H1 (cell line): ENCODE measurements around the gene KLHL1. TPM values are rescaled to one million over a fixed set of nuclear protein-coding genes. Genes with fewer than 3 reads are reported as not detected.

Experiments used
- CTCF ChIA-PET: fragments of 300-600 bp; sonication (Branson Sonifier 250); formaldehyde crosslinking; loops from one replicate; lab custom pipeline; 2021; ENCODE audit not compliant: partially characterized antibody; lab: Charles Lee
- POLR2A ChIA-PET: fragments of 300-600 bp; sonication (Branson Sonifier 250); formaldehyde crosslinking; loops from one replicate; lab custom pipeline; 2021; ENCODE audit warnings: inconsistent platforms; ENCODE audit not compliant: partially characterized antibody; lab: Charles Lee
- DNase-seq, 2 experiments: peaks; one replicate each; pipeline versions ENCODE4 v3.0.0 to v3.0.0-alpha.2; 2010 to 2022; ENCODE audit warnings: low spot score in 2 of 2, low read depth in 1 of 2, mixed read lengths in 1 of 2
- FAIRE-seq: peaks from 2 replicates; lab custom pipeline; 2011; peaks lifted over from hg19 to GRCh38; lab: Jason Lieb, UNC
- H2AFZ ChIP-seq: 2 replicates; pipeline ENCODE4 v1.8.1; 2012; ENCODE audit warnings: low read length, inconsistent platforms
- H2AK5ac ChIP-seq: 2 replicates; pipeline ENCODE4 v1.6.1; 2013; ENCODE audit warnings: low read depth, low read length
- H2BK120ac ChIP-seq: replicated peaks from 2 replicates; pipeline ENCODE3; 2013; ENCODE audit warnings: low read depth, low read length, inconsistent platforms
- H2BK12ac ChIP-seq: 2 replicates; pipeline ENCODE4 v1.6.1; 2013; ENCODE audit warnings: low read depth, low read length
- H2BK15ac ChIP-seq: 2 replicates; pipeline ENCODE4 v1.6.1; 2013; ENCODE audit warnings: low read length
- H2BK20ac ChIP-seq: 2 replicates; pipeline ENCODE4 v1.6.1; 2013; ENCODE audit warnings: low read length
- H2BK5ac ChIP-seq: 2 replicates; pipeline ENCODE4 v1.6.1; 2013; ENCODE audit warnings: low read depth, low read length
- H3K14ac ChIP-seq: 2 replicates; pipeline ENCODE4 v1.6.1; 2013; ENCODE audit warnings: inconsistent platforms; ENCODE audit not compliant: insufficient read length
- H3K18ac ChIP-seq: 2 replicates; pipeline ENCODE4 v1.6.1; 2013; ENCODE audit warnings: low read length; ENCODE audit errors: extremely low read depth
- H3K23ac ChIP-seq: 2 replicates; pipeline ENCODE4 v1.6.1; 2013; ENCODE audit warnings: inconsistent platforms; ENCODE audit not compliant: insufficient read length
- H3K23me2 ChIP-seq: 2 replicates; pipeline ENCODE4 v1.6.1; 2013; ENCODE audit warnings: low read depth, low read length
- H3K27ac ChIP-seq: 2 replicates; pipeline ENCODE4 v1.6.1; 2011; ENCODE audit warnings: low read depth, low read length, inconsistent platforms
- H3K27me3 ChIP-seq, 4 experiments: replicated peaks in 1 of 4; 1 replicate in 1 of 4; 2 replicates in 3 of 4; pipeline versions ENCODE4 v1.6.1 to v1.8.1; 2011 to 2013; ENCODE audit warnings: low read length in 3 of 4, mild to moderate bottlenecking in 3 of 4, inconsistent platforms in 2 of 4, mixed read lengths in 2 of 4, moderate library complexity in 1 of 4; ENCODE audit not compliant: control insufficient read depth in 3 of 4, insufficient read depth in 3 of 4; ENCODE audit errors: extremely low read depth in 1 of 4
- H3K36me3 ChIP-seq, 4 experiments: 2 replicates each; pipeline versions ENCODE4 v1.6.1 to v1.8.1; 2011 to 2013; ENCODE audit warnings: mild to moderate bottlenecking in 4 of 4, low read length in 3 of 4, moderate library complexity in 2 of 4, control low read depth in 1 of 4, inconsistent platforms in 1 of 4; ENCODE audit not compliant: insufficient read depth in 4 of 4, control insufficient read depth in 2 of 4
- H3K4ac ChIP-seq: replicated peaks from 2 replicates; pipeline ENCODE3; 2013; ENCODE audit warnings: low read length, low read depth, mixed read lengths, inconsistent platforms; ENCODE audit not compliant: insufficient read length
- H3K4me1 ChIP-seq, 4 experiments: replicated peaks in 1 of 4; 1 replicate in 1 of 4; 2 replicates in 3 of 4; pipeline versions ENCODE4 v1.6.1 to v1.8.1; 2011 to 2013; ENCODE audit warnings: low read length in 3 of 4, inconsistent platforms in 2 of 4, mixed read lengths in 1 of 4; ENCODE audit not compliant: insufficient read depth in 4 of 4, control insufficient read depth in 3 of 4
- H3K4me2 ChIP-seq, 2 experiments: 2 replicates each; pipeline versions ENCODE4 v1.6.1 to v1.8.1; 2011 to 2013; ENCODE audit warnings: low read depth in 2 of 2, low read length in 2 of 2, control low read depth in 1 of 2, inconsistent platforms in 1 of 2, mild to moderate bottlenecking in 1 of 2; ENCODE audit not compliant: insufficient read depth in 1 of 2
- H3K4me3 ChIP-seq, 4 experiments: fragments of 200-600, 300-600 bp in 1 of 4; sonication (generic), shearing (Covaris generic), sonication (Bioruptor Twin) in 1 of 4; 2 replicates each; pipeline versions ENCODE4 v1.5.1 to v1.8.1; 2011 to 2016; ENCODE audit warnings: low read length in 4 of 4, low read depth in 3 of 4, control low read depth in 2 of 4, inconsistent platforms in 2 of 4, mild to moderate bottlenecking in 2 of 4, mixed read lengths in 1 of 4, moderate library complexity in 1 of 4; ENCODE audit not compliant: insufficient read depth in 2 of 4; ENCODE audit errors: extremely low read depth in 1 of 4
- H3K56ac ChIP-seq: replicated peaks from 2 replicates; pipeline ENCODE3; 2013; ENCODE audit warnings: low read depth, mild to moderate bottlenecking, mixed read lengths, low read length, inconsistent platforms; ENCODE audit not compliant: insufficient read length
- H3K79me1 ChIP-seq: 2 replicates; pipeline ENCODE4 v1.6.1; 2013; ENCODE audit warnings: low read depth, low read length, control low read depth
- H3K79me2 ChIP-seq, 2 experiments: 2 replicates each; pipeline versions ENCODE4 v1.6.1 to v1.8.1; 2012 to 2013; ENCODE audit warnings: low read length in 2 of 2, mild to moderate bottlenecking in 2 of 2, inconsistent platforms in 1 of 2; ENCODE audit not compliant: insufficient read depth in 2 of 2, control insufficient read depth in 1 of 2
- H3K9ac ChIP-seq, 4 experiments: replicated peaks in 1 of 4; 1 replicate in 1 of 4; 2 replicates in 3 of 4; pipeline versions ENCODE4 v1.6.1 to v1.8.1; 2011 to 2013; ENCODE audit warnings: low read depth in 3 of 4, low read length in 3 of 4, control low read depth in 2 of 4, mild to moderate bottlenecking in 2 of 4, moderate library complexity in 2 of 4, inconsistent platforms in 1 of 4; ENCODE audit errors: extremely low read depth in 1 of 4
- H3K9me3 ChIP-seq, 2 experiments: 2 replicates each; pipeline versions ENCODE4 v1.6.1 to v1.8.1; 2012 to 2013; ENCODE audit warnings: mild to moderate bottlenecking in 2 of 2, moderate library complexity in 2 of 2, control low read depth in 1 of 2, inconsistent platforms in 1 of 2, low read depth in 1 of 2, low read length in 1 of 2, mixed read lengths in 1 of 2; ENCODE audit not compliant: insufficient read depth in 2 of 2
- H4K20me1 ChIP-seq, 2 experiments: replicated peaks in 1 of 2; 2 replicates each; pipeline versions ENCODE3 to v1.8.1; 2011 to 2013; ENCODE audit warnings: inconsistent platforms in 2 of 2, low read length in 2 of 2, mild to moderate bottlenecking in 1 of 2; ENCODE audit not compliant: insufficient read depth in 2 of 2, control insufficient read depth in 1 of 2
- H4K5ac ChIP-seq: 2 replicates; pipeline ENCODE4 v1.6.1; 2013; ENCODE audit warnings: low read length, low read depth, mixed read lengths, inconsistent platforms; ENCODE audit not compliant: insufficient read length
- H4K8ac ChIP-seq: 2 replicates; pipeline ENCODE4 v1.8.0; 2013; ENCODE audit warnings: mild to moderate bottlenecking, moderate library complexity, low read length, inconsistent platforms; ENCODE audit not compliant: insufficient read depth; ENCODE audit errors: extremely low read depth
- H4K91ac ChIP-seq: replicated peaks from 2 replicates; pipeline ENCODE3; 2013; ENCODE audit warnings: low read length, mixed read lengths, inconsistent platforms; ENCODE audit not compliant: insufficient read length
- CBX8 ChIP-seq: fragments of 300-800, 300-1000 bp; sonication (generic); IDR thresholded peaks from 2 replicates; pipeline ENCODE4 v1.7.1; 2016; ENCODE audit warnings: low read depth, low read length, borderline replicate concordance
- CREB1 ChIP-seq: IDR thresholded peaks from 2 replicates; pipeline ENCODE4 v1.6.1; 2012; ENCODE audit warnings: inconsistent platforms
- RBBP5 ChIP-seq: IDR thresholded peaks from 2 replicates; pipeline ENCODE4 v1.7.1; 2012; ENCODE audit warnings: low read depth, mild to moderate bottlenecking, inconsistent platforms, low read length, moderate library complexity, borderline replicate concordance
- polyA plus RNA-seq, 7 experiments: library from polyadenylated mRNA; depleted of rRNA in 3 of 7; stranded (reverse) in 5 of 7; unstranded in 2 of 7; fragments of >200 nt in 5 of 7; fragments of 200-250 nt in 2 of 7; gene quantifications; 1 replicate in 5 of 7; 2 replicates in 1 of 7; 4 replicates in 1 of 7; pipeline versions ENCODE4 v1.2.1 to v1.2.3, GENCODE V29; 2011 to 2013; ENCODE audit warnings: missing spikeins in 2 of 7, mixed read lengths in 2 of 7
- total RNA-seq: library from RNA; stranded (reverse); fragmentation: NEBNext Ultra II Directional; extraction: Animal tissue kit (Norgen Biotek cat#: 25700); gene quantifications from 2 replicates; pipeline ENCODE4 v1.2.1, GENCODE V29; 2021

Gene KLHL1
- total and polyA plus RNA-seq, 2 of the 8 experiments (the other 6 are each of a cell fraction or from before 2014, with no cell fraction given), result not detected

- Histone ChIP-seq H2BK120ac (no peak overlapping the region), H4K5ac (no peak overlapping the region), H3K4me2 (no peak overlapping the region), H4K8ac (no peak overlapping the region), H3K79me1 (no peaks in the 10 kb centered on the region), H3K27ac (no peak overlapping the region), H3K18ac (no peak overlapping the region), H2BK12ac (no peak overlapping the region), H2AFZ (no peak overlapping the region), H3K9ac (no peak overlapping the region), H3K23ac (no peak overlapping the region), H3K9me3 (no peaks in the 10 kb centered on the region), H2AK5ac (no peak overlapping the region), H3K56ac (no peak overlapping the region), H3K36me3 (no peaks in the 10 kb centered on the region), H4K91ac (no peak overlapping the region), H2BK15ac (no peak overlapping the region), H3K23me2 (no peaks in the 10 kb centered on the region), H3K4me1 (no peaks in the 10 kb centered on the region), H3K14ac (no peak overlapping the region), H2BK5ac (no peak overlapping the region), H2BK20ac (no peak overlapping the region), H3K4ac (no peak overlapping the region), H3K27me3 (no peaks in the 10 kb centered on the region), H4K20me1 (no peaks in the 10 kb centered on the region), H3K79me2 (no peaks in the 10 kb centered on the region), H3K4me3 (no peak overlapping the region)
- FAIRE-seq (no peak), DNase-seq (no peak)
- ChIA-PET POLR2A (no interaction called here), CTCF (no interaction called here)
- no peak for TF ChIP-seq RBBP5
- no peak for TF ChIP-seq CREB1
- no peak for TF ChIP-seq CBX8
Measured at GRCh38 chr13:70034286-70034685, 74.0 kb downstream of the KLHL1 start.
